ENCODE results near the gene KRT35.

- no peak for TF ChIP-seq ZNF624 (tag by site-specific recombination; IDR thresholded peaks at IDR 0.05)
- no peak for TF ChIP-seq ZNF18 (tag by site-specific recombination; IDR thresholded peaks at IDR 0.05)
- TF ChIP-seq ZNF610 (tag by site-specific recombination; IDR thresholded peaks at IDR 0.05; ENCODE audit: borderline replicate concordance) = no peak
- TF ChIP-seq ZNF510 (tag by site-specific recombination; IDR thresholded peaks at IDR 0.05; ENCODE audit: insufficient replicate concordance) = no peak
- no peak for TF ChIP-seq ZSCAN30 (tag by site-specific recombination; IDR thresholded peaks at IDR 0.05)
- TF ChIP-seq CTCF (tag by site-specific recombination; IDR thresholded peaks at IDR 0.05) = no peak
- no peak for TF ChIP-seq BCL11A (tag by site-specific recombination; IDR thresholded peaks at IDR 0.05; ENCODE audit: low read depth)
Measured at GRCh38 chr17:41492351-41492750, 11.4 kb upstream of the KRT35 start.
